GOT3 (cell line): ENCODE measurements around the gene STK16.
"Not testable (repeated sequence)": the region's sequence is repeated elsewhere in the genome, so short reads cannot be mapped to it uniquely, and the experiment has no call there.

Experiments
- DNase-seq: peaks from one replicate; lab custom pipeline; 2025; ENCODE audit warnings: mixed read lengths; lab: John Stamatoyannopoulos, UW

STK16 gene, protein sequence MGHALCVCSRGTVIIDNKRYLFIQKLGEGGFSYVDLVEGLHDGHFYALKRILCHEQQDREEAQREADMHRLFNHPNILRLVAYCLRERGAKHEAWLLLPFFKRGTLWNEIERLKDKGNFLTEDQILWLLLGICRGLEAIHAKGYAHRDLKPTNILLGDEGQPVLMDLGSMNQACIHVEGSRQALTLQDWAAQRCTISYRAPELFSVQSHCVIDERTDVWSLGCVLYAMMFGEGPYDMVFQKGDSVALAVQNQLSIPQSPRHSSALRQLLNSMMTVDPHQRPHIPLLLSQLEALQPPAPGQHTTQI

DNA sequence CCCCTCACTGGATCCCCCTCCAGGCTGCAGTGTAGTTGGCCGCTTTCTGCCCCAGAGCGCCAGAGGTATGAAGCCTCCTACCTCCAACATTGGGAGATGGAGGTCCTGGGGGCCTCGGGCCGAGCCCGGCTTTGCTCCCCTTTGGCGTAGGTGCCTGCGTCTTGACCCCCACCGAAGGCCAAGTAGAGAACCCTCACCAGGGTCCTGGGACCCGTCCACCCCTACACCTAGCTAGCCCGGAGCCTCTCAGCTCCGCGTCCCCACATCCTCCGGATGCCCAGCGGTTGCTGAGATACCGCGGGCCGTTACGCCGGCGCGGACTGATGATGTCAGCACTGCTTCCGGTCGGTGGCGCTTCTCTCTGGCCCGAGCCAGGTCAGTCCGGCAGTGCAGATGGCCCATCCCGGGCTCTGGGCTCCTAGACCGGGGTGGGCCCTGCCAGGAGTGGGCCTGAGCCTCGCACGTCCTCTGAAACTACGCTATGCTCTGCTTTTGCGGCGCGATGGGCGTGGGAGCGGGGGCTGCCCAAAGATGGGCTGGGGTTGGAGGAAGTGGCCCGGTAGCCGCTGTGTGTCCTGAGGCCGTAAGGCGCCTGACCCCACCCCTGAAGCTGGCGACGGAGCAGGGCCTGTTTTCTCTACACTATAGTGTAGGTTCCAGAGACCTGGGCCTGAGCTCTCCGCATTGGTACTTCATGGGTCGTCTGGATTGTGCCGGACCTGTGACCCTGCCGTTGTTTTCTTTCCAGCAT, at the start of gene STK16, which contains the start of gene GLB1L:
STK16 (plus strand) TSS at position 332 of the 751 bp plus-strand sequence. CDS start 521 bp downstream, outside the sequence.
GLB1L (minus strand) TSS at position 297 of the 751 bp plus-strand sequence. CDS start 1,871 bp downstream, outside the sequence.
- peak; percentile 74 for DNase-seq

DNA sequence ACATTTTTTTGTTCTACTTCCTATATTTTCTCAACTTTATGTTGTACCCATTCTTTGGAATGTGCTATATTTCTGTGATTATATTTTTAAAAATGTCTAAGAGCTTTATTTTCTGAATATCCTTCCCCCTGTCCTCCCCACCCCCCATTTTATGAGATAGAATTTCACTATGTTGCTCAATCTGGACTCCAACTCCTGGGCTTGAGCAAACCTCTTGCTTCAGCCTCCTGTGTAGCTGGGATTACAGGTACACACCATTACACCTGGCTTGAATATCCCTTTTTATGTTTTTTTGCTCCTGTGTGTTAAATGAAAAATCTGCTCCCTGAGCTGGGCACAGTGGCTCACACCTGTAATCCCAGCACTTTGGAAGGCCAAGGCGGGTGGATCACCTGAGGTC, 47.9 kb upstream of the STK16 start:
- no peak for DNase-seq

DNA sequence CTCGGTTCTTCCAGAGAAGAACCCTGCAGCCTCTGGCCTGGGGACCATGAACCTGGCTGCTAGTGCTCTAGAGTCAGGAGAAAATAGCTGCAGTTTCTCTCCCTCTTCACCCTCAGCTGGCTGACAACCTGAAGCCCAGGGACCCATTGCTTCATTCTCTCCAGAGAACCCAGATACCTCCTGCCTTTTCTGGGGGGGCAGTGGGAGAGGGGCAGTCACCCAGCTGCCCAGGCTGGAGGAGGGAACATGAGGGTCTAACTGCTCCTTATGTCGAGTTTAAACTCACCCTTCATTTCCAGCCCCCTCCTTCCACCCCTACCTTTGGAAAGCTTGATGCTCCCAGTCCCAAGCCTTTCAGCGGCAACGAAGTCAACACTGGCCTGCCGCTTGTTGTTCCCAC, 46.3 kb upstream of the STK16 start:
- DNase-seq, result no peak

DNA sequence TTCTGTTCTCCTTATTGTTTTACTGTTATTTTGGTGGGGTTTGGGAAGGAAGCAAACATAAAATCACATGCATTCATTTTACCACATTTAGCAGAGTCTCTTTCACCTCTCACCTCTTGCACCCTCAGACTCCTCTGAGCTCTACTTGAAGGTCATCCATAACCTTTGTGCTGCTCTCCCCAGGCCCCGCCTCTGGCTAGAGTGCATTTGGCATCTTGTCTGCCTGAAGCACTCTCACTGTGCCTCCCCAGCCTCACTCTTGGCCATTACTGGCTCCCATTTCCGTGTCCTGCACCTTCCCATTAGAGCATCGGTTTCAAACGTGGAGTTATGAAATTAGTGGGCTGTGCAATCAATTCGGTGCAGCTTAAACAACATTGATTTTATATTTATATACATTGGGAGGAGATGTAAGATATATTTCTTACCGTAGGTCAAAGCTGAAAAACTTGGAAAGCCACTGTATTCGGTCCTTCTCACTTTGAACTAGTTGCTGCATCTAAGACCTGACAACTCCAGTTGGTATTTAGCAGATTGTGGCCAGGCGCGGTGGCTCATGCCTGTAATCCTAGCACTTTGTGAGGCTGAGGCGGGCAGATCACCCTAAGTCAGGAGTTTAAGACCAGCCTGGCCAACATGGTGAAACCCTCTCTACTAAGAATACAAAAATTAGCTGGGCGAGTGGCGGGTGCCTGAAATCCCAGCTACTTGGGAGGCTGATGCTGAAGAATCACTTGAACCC, 45.6 kb upstream of the STK16 start:
- no peak for DNase-seq

DNA sequence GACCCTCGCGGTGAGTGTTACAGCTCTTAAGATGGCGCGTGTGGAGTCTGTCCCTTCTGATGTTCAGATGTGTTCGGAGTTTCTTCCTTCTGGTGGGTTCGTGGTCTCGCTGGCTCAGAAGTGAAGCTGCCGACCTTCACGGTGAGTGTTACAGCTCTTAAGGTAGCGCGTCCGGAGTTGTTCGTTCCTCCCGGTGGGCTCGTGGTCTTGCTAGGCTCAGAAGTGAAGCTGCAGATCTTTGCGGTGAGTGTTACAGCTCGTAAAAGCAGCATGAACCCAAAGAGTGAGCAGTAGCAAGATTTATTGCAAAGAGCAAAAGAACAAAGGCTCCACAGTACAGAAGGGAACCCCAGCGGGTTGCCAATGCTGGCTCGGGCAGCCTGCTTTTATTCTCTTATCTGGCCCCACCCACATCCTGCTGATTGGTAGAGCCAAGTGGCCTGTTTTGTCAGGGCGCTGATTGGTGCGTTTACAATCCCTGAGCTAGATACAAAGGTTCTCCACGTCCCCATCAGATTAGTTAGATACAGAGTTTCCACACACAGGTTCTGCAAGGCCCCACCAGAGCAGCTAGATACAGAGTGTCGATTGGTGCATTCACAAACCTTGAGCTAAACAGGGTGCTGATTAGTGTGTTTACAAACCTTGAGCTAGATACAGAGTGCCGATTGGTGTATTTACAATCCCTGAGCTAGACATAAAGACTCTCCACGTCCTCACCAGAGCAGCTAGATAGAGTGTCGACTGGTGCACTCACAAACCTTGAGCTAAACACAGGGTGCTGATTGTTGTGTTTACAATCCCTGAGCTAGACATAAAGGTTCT, 44.6 kb upstream of the STK16 start:
- DNase-seq, result not testable (repeated sequence)

DNA sequence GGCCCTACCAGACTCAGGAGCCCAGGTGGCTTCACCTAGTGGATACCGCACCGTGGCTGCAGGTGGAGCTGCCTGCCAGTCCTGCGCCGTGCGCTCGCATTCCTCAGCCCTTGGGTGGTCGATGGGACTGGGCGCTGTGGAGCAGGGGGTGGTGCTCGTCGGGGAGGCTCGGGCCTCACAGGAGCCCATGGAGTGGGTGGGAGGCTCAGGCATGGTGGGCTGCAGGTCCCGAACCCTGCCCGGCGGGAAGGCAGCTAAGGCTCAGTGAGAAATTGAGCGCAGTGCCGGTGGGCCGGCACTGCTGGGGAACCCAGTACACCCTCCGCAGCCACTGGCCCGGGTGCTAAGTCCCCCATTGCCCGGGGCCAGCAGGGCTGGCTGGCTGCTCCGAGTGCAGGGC, 43.9 kb upstream of the STK16 start:
- not testable (repeated sequence) for DNase-seq

DNA sequence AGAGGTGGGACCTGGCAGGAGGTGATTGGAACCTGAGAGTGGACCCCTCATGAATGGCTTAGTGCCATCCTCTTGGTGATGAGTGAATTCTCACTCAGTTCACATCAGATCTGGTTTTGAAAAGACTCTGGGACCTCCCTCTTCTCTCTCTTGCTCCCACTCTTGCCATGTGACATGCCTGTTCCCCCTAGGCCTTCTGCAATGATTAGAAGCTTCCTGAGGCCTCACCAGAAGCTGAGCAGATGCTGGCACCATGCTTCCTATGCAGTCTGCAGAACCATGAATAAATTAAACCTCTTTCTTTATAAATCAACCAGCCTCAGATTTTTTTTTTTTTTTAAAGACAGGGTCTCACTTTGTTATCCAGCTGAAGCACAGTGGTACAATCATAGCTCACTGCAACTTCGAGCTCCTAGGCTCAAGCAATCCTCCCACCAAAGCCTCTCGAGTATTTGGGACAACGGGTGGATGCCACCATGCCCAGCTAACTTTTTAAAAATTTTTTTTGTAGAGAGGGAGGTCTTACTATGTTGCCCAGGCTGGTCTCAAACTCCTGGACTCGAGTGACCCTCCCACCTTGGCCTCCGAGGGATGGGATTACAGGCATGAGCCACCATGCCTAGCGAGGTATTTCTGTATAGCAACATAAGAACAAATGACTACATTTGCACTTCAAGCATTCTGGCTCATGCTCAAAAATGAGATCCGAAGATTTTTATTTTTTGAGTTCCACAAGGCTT, 40.7 kb upstream of the STK16 start:
- no peak for DNase-seq

DNA sequence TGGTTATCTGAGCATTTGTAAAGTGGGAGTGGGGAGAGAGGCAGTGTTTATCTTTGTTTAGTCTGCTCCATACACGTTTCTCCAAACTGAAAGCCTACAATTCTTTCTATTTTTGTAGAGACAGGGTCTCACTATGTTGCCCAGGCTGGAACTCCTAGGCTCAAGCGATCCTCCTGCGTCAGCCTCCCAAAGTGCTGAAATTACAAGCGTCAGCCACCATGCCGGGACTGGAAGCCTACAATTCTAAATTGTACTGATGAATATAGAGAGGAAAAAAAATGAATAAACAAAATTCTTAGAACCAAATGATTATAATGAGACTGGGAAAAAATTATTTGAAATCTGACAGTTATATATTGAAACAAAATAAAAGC, 40.1 kb upstream of the STK16 start:
- no peak for DNase-seq

DNA sequence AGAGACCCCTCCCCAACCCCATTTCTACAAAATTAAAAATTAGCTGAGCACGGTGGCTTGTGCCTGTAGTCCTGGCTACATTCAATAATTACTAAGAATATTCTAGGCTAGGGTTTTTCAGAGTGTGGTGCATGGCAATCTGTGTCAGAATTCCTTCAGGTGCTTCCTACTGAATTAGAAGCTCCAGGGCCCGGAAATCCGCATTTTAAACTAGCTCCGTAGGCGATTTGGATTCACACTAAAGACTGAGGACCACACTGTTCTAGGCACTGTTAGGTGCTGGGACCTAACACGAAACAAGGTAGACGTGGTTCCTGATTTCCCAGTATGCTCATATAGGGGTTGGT, 39.3 kb upstream of the STK16 start:
- no peak for DNase-seq

DNA sequence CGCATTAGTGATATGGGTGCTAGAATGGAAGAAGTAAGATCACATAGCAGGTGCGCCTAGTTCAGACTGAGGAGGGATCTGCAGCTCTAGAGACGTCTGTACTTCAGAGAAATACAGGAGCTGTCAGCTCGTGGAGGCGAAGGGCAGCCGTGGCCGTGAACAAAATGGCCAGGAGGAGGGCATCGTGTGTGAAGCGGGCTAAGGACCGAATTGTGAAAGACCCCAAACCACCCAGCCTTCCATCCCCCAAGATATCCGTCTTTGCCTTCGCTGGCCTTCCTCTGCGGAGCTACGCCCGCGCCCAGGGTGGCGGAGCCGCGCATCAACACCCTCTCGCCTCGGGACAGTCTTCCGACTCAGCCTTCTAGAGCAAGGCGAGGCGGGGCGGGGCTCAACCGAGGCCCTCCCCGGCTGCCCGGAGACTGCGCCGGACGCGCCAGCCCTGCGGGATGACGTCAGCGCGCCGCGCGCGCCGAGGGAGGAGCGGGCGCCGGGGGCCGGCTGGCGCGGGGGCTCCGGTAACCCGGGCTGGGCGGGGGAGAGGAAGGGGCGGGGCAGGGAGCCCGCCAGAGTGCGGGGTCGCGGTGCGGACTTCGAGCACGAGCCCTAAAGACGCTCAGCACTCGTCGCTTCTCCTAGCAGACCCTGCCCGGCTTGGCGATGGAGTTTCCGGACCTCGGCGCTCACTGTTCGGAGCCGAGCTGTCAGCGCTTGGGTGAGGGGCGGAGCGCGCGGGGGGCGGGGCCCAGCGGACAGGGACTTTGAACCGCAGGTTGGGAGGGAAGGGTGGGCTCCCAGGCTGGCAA, 38.7 kb upstream of the STK16 start, which contains the start of gene ZFAND2B:
ZFAND2B (plus strand) TSS at position 455 of the 806 bp plus-strand sequence; CDS start at position 661, 206 bp downstream.
- peak; percentile 87 for DNase-seq

DNA sequence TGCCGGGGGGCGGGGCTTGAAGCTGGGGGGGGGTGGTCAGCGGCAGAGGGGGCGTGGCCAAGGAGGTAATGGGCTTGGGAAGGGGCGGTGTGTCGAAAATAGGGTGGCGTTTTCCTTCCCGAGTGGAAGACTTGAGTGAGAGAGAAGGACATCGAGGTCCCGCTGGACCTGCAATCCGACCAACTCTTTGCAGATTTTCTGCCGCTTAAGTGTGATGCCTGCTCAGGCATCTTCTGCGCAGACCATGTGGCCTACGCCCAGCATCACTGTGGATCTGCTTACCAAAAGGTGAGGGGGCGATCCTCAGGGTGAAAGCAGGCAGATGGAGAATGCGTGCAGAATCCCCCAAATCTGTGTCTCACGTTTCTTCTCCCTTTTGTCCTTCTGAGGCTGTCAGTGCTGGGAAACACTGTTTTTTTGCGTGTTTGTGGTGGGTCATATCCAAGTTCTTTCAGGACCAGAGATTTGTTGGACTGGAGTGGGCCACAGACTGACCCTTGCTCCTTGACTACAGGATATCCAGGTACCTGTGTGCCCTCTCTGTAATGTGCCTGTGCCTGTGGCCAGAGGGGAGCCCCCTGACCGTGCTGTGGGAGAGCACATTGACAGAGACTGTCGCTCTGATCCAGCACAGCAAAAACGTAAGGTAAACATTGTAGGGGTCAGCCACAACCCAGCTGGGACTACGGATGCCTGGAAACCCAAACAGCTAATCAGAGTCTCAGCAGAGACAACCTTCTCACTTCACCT, 38.0 kb upstream of the STK16 start:
- no peak for DNase-seq

DNA sequence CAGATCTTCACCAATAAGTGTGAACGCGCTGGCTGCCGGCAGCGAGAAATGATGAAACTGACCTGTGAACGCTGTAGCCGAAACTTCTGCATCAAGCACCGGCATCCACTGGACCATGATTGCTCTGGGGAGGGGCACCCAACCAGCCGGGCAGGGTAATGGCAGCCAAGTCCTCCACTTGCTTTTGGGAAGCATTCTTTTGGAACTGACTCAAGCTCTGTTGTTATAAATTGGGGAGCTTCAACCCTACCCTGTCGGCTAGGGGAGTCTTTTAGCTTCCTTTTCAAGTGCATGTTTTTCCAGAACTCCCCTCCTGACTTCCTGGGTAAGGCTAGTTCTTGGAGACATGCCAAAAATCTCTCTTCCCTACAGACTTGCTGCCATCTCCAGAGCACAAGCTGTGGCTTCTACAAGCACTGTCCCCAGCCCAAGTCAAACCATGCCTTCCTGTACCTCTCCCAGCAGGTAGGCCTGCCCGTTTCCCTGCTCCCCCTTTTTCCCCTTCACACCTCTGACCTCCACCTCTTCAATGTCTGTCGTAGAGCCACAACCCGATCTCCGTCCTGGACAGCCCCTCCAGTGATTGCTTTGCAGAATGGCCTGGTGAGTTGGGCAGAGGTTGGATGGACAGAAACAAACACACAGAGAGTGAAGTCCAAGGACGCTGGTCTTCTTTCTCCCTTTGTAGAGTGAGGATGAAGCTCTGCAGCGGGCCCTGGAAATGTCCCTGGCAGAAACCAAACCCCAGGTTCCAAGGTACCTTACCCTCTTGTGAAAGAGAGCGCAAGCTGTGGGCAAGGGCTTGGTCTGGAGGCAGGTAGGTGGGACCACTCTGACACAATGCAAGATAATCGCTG, 37.2 kb upstream of the STK16 start:
- DNase-seq, result no peak

DNA sequence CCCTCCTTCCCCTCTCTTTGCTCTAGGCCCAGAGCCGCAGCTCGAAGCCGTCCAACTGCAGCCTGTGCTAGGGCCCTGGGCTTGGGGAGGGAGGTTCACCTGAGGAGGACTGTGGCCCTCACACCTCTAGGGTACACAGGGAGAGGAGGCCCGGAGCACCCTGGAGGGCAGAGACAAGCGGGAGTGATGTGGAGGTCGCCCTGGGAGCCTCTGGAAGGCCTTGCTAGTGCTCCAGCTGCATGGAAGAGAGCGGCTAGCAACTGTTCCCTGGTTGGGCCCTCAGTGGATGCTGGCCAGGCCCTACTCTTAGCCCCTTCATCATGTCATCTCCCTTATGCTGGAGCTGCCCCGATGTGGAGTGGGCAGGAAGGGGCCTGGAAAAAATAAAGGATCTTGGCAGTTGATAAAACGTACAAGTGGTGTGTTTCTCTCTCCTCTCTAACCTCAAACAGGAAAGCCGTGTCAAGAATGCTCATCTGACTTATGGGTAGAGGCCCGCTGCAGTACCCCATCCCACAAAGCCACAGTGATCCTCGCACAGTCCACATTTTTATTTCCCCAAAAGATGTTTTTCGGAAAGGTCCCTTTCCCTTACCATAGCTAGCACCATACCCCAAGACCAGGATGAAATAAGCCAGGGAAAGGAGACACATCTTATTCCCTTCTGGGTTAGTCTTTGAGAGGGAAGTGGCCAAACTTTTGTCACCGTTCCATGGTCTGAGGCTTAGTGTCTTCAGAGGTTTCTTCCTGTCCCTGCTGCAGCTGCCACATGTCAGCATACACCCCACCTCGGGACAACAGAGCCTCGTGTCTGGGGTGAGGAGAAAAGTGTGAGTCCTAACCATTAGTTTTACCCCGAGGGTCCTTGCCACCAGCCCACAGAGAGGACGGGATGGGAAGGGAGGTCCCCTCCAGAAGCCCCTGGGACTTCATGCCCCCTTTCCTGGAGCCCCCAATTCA, 35.8 kb upstream of the STK16 start:
- no peak for DNase-seq

DNA sequence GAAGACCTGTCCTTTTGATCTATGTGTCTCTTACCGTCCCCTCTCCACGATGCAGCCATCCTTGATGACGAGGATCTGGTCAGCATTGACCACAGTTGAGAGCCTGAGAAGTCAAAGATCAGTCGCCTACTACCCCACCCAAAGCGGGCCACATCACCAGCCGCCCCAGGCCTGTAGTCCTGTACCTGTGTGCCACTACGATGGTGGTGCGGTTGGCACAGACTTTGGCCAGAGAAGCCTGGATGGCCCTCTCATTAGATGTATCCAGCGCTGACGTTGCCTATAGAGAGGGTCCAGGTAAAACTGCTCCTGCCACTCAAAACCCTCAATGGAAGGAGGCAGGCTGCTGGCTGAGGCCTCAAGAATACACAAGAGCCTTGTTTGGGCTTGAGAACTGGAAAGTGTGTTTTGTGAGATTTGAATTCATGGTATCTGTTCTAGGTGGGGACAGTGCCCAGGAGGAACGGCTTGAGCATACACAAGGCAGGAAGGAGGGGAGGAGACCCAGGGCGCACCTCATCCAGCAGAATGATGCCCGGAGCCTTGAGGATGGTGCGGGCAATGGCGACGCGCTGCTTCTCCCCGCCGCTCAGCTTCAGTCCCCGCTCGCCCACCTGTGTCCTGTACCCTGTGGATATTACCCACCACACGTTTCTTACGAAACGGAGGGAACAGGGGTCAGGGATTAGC, 34.9 kb upstream of the STK16 start:
- DNase-seq, result no peak

DNA sequence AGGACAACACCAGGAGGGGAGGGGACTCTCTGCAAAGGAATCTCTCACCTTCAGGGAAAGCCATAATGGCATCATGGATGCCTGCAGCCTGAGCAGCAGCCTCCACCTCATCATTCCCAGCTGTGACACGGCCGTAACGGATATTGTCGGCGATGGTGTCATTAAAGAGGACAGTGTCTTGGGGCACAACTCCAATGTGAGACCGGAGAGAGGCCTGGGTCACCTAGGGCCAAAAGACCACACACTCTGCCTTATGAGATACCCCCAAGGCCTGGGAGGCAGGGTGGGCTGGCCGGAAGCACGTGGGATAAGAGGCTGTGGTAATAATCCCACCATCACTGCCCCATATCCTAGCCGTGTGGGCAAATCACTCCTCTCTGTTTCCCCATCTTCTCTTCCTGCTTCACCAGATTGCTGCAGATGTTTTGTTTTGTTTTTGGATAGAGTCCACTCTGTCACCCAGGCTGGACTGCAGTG, 34.4 kb upstream of the STK16 start:
- DNase-seq, result no peak

DNA sequence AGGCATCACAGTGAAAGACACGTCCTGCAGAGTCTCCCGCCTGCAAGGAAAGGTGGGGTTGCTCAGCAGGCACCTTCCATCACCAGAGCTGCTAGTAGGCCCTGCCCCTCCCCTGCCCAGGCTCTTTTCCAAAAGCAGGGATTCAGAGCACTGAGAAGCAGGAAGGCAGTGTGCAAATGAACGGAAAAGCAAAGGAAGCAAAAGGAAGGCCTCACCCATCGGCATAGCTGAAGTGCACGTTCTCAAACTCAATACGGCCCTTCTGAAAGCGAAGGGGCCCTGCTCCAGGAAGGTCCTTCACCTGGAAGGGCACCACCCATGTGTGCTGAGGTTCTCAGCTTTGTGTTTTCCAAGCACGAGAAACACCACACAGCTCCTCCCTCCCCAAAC, 32.3 kb upstream of the STK16 start:
- no peak for DNase-seq
